ENCODE measurements around the gene THPO.

THPO gene

GRCh38 chr3:184386047-184386806 is 8.2 kb upstream of the THPO start:
- no peaks in the 10 kb centered on the region for H3K79me2 ChIP-seq (ENCODE audit: control insufficient read depth, low read length)
- no peak for TF ChIP-seq CTCF (IDR thresholded peaks at IDR 0.05; ENCODE audit: low read depth, low read length, poor library complexity, severe bottlenecking)

GRCh38 chr3:184384856-184385422 is 6.9 kb upstream of the THPO start:
- peaks cover 17% of the 10 kb centered on the region for H3K27me3 ChIP-seq (ENCODE audit: control insufficient read depth, low read length)
- H3K4me1 ChIP-seq (ENCODE audit: control insufficient read depth, low read length), result no peaks in the 10 kb centered on the region
- H3K79me2 ChIP-seq (ENCODE audit: control insufficient read depth, low read length), result no peaks in the 10 kb centered on the region
- no peaks in the 10 kb centered on the region for H3K9me2 ChIP-seq (replicated peaks; ENCODE audit: control insufficient read depth, low read length)
- no peaks in the 10 kb centered on the region for H4K20me1 ChIP-seq (ENCODE audit: control insufficient read depth, insufficient read depth, low read depth, low read length)
- no peak overlapping the region for H3K4me3 ChIP-seq (ENCODE audit: low read length)
- TF ChIP-seq EZH2phosphoT487 (IDR thresholded peaks at IDR 0.05; ENCODE audit: borderline replicate concordance, low read length) (no peak), CTCF (IDR thresholded peaks at IDR 0.05; ENCODE audit: low read depth, low read length, poor library complexity, severe bottlenecking) (no peak)
- H3K4me2 ChIP-seq (ENCODE audit: low read length), result no peak overlapping the region
- no peaks in the 10 kb centered on the region for H3K36me3 ChIP-seq (ENCODE audit: control insufficient read depth, low read length)
- no peak overlapping the region for H3K27ac ChIP-seq (ENCODE audit: low read depth, low read length)
- H3K9me3 ChIP-seq (ENCODE audit: control insufficient read depth, insufficient read depth, low read length), result no peaks in the 10 kb centered on the region
- H3F3A ChIP-seq (ENCODE audit: control insufficient read depth, insufficient read depth), result no peaks in the 10 kb centered on the region

More at GRCh38 chr3:184386047-184386806, 8.2 kb upstream of the THPO start:
- H3K4me1 ChIP-seq (ENCODE audit: control insufficient read depth, low read length), result no peaks in the 10 kb centered on the region
- no peaks in the 10 kb centered on the region for H3F3A ChIP-seq (ENCODE audit: control insufficient read depth, insufficient read depth)
- no peaks in the 10 kb centered on the region for H3K9me3 ChIP-seq (ENCODE audit: control insufficient read depth, insufficient read depth, low read length)
- H3K9me2 ChIP-seq (replicated peaks; ENCODE audit: control insufficient read depth, low read length), result no peaks in the 10 kb centered on the region
- H3K27me3 ChIP-seq (ENCODE audit: control insufficient read depth, low read length), result peaks cover 12% of the 10 kb centered on the region
- H4K20me1 ChIP-seq (ENCODE audit: control insufficient read depth, insufficient read depth, low read depth, low read length), result no peaks in the 10 kb centered on the region
- no peak overlapping the region for H3K4me2 ChIP-seq (ENCODE audit: low read length)
- H3K4me3 ChIP-seq (ENCODE audit: low read length), result no peak overlapping the region
- H3K27ac ChIP-seq (ENCODE audit: low read depth, low read length), result no peak overlapping the region
- no peaks in the 10 kb centered on the region for H3K36me3 ChIP-seq (ENCODE audit: control insufficient read depth, low read length)

- Histone ChIP-seq H3K4me1 (ENCODE audit: control insufficient read depth, low read length) (no peaks in the 10 kb centered on the region), H3K27ac (ENCODE audit: low read depth, low read length) (no peak overlapping the region), H3K36me3 (ENCODE audit: control insufficient read depth, low read length) (no peaks in the 10 kb centered on the region), H3K4me2 (ENCODE audit: low read length) (no peak overlapping the region), H3K9me2 (replicated peaks; ENCODE audit: control insufficient read depth, low read length) (no peaks in the 10 kb centered on the region), H3K27me3 (ENCODE audit: control insufficient read depth, low read length) (peaks cover 18% of the 10 kb centered on the region), H3K79me2 (ENCODE audit: control insufficient read depth, low read length) (no peaks in the 10 kb centered on the region), H4K20me1 (ENCODE audit: control insufficient read depth, insufficient read depth, low read depth, low read length) (no peaks in the 10 kb centered on the region), H3K9me3 (ENCODE audit: control insufficient read depth, insufficient read depth, low read length) (no peaks in the 10 kb centered on the region), H3K4me3 (ENCODE audit: low read length) (no peak overlapping the region), H3F3A (ENCODE audit: control insufficient read depth, insufficient read depth) (no peaks in the 10 kb centered on the region)
- TF ChIP-seq CTCF (IDR thresholded peaks at IDR 0.05; ENCODE audit: low read depth, low read length, poor library complexity, severe bottlenecking) (no peak), EZH2phosphoT487 (IDR thresholded peaks at IDR 0.05; ENCODE audit: borderline replicate concordance, low read length) (no peak)
Measured at GRCh38 chr3:184384342-184384741, 6.3 kb upstream of the THPO start.

Measured in DOHH2 (cell line).